HG03103 (cell line): ENCODE measurements around the gene XBP1.
"Not testable (repeated sequence)": the region's sequence is repeated elsewhere in the genome, so short reads cannot be mapped to it uniquely, and the experiment has no call there.

Experiments
- ATAC-seq: cut with Tn5 transposase; IDR thresholded peaks from one replicate; pipeline ENCODE4 v1.9.1; 2021; ENCODE audit warnings: low read depth; ENCODE audit not compliant: unreplicated experiment

XBP1 gene

DNA sequence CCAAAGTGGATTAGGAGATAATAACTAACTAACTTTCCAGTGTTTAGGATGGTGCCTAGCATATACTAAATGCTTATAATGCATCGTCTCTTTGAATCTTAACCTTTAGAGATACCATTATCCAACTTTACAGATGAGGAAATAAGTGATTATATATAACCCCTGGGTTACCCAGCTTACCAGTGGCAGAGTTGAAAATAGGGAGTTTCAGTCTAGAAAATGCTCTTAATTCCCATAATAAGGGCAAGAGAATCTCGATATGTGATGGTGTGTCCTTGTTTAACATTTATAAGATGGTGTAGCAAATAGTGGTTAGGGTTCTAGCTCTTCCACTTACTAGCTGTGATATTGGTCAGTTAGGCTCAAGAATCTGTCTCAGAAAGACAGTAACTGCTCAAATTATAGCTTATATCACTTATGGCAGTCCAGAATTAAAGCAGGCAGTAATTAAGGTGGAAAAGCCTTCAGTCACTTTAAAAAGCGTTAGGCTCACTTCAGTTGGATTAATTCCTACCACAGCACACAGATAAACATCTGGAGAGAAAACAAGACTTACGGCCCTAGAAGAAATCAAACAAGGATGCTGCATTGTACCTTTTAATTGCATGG lies 6.3 kb downstream of the XBP1 start:
- ATAC-seq: no peak

DNA sequence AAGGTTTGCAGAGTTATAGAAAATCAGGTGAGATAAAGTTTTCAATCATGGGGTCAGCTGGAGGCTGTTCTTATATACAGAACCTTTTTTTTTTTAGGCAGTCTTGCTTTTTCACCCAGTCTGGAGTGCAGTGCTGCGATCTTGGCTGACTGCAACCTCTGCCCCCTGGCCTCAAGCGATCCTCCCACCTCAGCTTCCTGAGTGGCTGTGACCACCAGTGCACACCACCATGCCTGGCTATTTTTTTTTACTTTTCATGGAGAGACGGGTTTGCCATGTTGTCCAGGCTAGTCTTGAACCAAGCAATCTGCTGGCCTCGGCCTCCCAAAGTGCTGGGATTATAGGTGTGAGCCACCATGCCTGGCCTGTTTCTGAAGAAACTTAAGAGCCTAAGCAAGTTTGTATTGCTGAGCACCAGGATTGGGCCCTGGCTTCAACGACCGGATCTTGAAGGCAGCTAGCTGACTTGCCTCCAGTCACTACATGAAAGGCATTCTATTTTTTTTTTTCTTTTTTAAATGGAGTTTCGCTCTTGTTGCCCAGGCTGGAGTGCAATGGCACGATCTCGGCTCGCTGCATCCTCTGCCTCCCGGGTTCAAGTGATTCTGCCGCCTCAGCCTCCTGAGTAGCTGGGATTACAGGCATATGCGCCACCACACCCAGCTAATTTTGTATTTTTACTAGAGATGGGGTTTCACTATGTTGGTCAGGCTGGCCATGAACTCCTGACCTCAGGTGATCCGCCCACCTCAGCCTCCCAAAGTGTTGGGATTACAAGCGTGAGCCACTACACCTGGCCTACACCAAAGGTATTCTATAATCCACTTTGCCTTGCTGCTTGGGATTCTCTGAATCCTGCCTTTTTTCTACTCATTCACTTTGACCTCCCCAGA lies 7.6 kb downstream of the XBP1 start:
- ATAC-seq: peak; percentile 35

DNA sequence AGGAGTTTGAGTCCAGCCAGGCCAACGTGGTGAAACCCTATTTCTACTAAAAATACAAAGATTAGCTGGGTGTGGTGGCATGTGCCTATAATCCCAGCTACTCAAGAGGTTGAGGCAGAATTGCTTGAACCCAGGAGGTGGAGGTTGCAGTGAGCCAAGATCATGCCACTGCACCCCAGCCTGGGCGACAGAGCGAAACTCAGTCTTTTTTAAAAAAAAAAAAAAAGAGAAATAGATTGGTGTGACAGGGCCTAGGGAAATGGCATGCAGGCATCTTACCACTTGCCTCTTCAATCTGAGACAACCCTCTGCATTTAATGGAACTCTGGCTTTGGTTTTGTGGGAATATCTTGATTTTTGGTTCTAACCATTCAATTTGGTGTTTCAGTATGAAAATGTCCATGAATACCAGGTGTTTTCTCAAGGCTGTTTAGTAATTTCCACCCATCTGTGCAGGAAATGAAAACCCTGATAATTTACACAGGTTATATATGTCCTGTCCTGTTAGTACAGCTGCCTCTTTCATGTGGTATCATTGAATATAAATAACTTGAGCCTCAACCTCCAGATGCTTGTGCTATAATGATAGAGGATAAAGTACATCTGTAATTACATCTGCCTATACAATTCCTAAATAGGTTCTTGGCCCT lies 8.4 kb downstream of the XBP1 start:
- ATAC-seq: peak; percentile 60

DNA sequence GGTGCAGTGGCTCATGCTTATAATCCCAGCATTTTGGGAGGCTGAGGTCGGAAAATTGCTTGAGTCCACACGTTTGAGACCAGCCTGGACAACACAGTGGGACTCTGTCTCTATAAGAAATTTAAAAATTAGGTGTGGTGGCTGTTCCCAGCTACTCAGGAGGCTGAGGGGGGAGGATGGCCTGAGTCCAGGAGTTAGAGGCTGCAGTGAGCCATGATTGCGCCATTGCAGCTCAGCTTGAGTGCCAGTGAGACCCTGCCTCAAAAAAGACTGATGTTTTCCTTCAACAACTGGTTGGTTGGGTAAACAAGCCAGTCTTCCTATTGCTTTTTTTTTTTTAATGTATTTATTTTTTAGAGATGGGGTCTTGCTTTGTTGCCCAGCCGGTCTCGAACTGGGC lies 9.2 kb downstream of the XBP1 start:
- no peak for ATAC-seq

DNA sequence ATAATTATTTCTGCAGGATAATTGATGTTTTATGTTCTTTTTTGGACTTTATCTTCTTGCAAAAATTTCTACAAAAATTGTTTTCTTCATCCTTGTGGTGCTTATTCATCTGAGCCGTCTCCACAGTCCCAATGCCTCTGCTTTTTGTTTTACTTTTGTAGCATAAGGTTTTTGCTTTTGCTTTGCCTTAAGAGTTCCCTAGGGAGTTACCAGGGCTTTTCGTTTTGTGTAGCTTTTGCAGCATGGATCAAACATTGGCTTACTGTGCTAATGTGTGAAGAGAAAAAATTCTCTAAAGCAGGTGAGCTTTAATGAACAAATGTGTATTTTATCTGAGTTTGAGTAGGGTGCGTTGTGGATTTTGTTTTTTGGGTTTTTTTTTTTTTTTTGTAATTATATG lies 11.8 kb downstream of the XBP1 start:
- no peak for ATAC-seq

DNA sequence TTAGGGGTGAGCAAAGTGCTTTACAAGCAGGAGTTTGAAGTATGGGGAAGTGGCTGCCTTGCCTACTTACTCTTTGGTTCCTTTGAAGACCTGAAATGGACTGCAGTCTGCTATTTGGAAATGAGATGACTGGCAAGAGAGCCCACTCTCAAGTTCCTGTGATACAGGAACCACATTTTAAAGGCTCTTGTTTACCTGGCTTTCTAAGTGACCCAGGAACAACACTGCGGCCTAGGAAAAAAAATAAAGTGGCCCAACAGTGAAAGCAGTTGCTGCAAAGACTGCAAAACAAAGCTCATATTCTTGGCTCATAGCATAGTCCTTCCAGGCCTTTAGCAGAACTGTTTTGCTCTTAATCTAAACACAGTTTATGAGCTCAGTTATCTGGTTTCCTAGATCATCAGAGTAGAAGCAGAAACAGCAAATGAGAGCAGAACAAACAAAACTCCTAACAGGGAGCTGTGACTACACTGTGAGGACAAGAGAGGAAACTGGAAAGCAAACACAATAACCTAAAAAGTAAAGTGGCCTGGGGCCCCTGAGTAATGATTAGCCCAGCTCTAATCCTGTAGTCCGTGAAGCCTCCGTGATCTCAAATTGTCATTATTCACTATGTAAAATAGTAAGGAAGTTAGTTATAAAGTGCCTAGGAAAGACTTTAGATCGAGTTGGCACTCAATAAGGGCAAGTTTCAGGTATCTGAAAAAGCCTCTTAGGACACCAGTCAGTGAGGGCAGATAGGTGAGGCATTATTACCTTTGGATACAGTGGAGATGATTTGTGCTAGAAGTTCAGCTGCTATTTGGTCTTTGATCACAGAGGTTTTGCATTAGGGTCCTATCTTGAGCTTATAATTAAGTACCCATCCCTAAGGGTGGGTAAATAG lies 16.3 kb downstream of the XBP1 start:
- ATAC-seq: no peak

DNA sequence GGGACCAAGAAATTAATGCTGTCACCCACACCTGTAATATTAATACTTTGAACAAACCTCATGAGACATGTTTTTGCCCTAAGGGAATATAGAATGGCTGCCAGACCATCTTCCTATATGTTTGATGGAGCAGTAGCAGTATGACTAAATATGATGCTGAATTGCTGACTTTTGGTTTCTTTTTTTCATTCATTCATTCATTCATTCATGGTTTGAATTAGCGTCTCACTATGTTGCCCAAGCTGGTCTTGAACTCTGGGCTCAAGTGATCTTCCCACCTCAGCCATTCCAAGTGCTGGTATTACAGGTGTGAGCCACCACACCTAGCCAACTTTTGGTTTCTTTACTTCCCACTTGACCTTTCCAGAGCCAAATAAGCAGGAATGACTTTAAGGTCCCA lies 20.1 kb downstream of the XBP1 start:
- no peak for ATAC-seq

DNA sequence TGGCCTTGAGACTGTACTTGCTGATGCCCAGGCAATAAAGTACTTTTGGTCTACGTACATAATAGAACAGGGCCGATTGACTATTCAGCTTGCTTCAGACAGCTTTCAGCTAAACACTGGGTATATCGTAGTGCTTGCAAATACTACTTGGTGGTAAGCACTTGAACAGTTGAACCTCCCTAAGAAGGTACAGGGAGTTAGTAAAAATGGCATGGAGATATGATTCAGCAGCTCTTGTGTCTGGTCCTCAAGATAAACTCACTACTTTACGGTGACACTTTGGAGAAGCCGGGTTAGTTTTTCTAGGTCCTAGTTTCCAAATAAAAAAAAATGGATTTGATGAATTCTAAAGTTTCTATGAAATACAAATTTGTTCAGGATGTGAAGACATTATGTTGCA lies 20.5 kb downstream of the XBP1 start:
- no peak for ATAC-seq

DNA sequence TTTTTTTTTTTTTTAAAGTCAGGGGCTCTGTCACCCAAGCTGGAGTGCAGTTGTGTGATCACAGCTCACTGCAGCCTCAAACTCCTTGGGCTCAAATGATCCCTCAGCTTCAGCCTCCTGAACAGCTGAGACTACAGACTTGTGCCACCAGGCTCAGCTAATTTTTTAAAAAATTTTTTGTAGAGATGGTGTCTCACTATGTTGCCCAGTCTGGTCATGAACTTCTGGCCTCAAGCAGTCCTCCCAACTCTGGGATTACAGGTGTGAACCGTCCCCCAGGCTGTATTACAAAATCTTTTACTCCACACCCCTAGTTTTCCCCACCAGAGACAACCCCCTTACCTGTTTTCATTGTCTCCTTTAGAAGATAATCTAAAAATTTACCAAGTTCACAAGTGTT lies 26.0 kb downstream of the XBP1 start:
- no peak for ATAC-seq

DNA sequence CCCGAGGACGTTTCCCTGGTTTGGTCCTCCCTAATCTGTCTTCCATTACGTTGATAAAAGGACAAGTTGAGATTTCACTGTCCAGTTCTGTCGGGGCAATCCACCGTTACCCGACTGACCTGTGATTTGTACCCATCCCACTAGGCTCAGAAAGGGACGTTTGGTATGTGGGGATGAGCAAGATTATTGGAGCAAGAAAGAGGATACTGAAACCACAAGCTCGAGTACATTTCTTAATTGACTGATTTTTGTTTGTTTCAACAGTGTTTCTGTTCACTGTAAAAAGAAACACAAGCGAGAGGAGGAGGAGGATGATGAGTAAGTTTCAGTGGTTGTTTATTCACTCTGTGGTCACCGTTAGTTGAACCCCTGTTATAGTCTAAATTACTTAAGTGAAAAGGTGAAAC lies 26.9 kb downstream of the XBP1 start:
- ATAC-seq: peak; percentile 22

DNA sequence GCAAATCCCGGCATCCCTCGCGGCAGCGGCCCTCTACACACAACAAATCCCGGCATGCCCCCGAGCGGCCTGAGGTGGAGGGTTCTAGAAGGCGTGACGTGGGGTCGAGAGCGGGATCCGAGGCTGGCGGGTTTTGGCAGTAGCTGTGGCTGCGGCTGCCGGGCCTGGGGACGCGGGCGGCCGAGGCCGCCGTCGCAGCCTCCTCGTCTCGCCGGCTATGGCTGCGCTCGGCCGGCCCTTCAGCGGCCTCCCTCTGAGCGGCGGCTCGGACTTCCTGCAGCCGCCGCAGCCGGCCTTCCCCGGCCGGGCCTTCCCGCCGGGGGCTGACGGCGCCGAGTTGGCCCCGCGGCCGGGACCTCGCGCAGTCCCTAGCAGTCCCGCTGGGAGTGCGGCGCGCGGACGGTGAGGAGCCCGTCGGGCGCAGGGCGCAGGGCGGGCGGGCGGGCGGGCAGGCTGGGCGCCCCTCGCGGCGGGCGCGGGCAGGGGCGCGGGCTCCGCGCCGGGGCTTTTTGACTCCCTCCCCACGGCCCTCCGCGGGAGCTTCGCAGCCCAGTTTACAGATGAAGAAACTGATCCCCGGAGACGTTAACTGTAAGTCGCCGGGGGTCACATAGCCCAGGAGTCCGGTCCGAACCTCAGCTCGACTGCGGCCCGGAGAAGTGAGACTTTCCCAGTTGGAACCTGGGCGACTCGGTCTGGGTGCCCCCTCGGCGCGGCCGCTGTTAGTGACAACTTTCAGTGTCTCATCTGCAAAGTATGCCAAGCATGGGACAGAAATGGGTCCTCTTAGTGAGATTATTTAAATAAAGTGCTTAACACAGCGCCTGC lies 27.5 kb downstream of the XBP1 start, which contains the start of gene CCDC117:
CCDC117 (plus strand) TSS at position 63 of the 828 bp plus-strand sequence; CDS start at position 218, 155 bp downstream.
- ATAC-seq: peak; percentile 81

DNA sequence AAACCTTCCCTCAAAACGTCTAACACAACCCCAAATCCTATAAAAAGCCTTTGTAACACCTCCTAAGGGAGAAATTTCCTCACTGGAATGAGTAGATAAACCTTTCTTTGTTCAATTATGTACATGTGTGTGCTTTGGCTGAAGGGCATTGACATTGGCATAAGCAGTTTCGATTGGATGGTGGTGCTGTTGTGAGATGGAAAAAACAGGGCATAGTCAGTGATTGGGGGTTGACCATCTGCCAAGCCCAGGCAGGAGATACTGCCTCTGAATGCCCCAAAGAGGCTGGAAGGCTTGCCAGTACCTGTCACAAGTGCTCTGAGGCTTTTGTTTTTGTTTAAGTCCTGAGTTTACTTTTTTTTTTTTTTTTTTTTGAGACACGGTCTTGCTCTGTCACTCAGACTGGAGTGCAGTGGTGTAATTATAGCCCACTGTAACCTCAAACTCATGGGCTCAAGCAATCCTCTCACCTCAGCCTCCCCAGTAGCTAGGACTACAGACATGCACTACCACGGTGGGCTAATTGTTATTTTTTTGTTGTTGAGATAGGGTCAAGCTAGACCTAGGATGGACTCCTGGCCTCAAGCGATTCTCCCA lies 29.1 kb downstream of the XBP1 start:
- no peak for ATAC-seq

DNA sequence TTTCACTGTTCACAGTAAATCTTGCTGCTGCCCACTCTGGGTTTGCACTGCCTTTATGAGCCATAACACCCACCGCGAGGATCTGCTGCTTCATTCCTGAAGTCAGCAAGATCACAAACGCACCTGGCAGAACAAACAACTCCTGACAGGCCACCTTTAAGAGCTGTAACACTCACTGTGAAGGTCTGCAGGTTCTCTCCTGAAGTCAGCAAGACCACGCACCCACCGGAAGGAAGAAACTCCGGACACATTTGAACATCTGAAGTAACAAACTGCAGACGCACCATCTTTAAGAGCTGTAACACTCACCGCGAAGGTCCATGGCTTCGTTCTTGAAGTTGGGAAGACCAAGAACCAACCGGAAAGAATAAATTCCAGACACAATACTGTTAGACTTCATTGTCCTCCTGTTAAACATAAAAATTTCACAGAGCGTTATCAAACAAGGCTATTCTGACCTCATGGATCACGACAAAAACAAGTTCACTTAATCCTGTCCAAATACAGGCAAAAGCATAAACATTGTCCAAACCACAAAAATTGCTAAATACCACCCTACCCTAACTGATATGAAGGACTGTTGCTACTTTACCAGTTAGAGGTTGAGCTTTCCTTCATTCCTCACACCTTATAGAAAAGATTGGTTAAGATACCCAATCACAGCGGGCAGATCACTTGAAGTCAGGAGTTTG lies 30.8 kb downstream of the XBP1 start:
- no peak for ATAC-seq

DNA sequence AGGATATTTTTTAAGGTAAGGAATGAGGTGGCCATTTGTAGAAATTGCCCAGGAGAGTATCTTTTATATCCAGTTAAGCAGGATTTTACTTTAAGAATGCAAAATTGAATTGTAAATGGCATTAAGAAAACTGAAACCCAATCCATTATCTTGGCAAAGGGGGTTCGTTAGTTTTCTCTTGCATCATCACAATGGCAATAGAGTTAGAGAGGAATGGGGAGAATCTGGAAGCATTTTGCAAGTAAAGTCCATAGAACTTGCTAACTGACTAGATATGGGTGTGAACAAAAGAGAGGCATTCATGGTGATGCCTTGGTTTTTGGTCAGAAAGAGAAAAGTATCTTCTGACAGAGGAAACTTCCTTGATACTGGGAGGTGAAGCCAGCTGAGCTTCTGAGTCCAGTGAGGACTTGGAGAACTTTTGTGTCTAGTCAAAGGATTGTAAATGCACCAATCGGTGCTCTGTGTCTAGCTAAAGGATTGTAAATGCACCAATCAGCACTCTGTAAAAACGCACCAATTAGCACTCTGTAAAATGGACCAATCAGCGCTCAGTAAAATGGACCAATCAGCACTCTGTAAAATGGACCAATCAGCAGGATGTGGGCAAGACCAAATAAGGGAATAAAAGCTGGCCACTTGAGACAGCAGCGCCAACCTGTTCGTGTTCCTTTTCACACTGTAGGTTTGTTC lies 31.5 kb downstream of the XBP1 start:
- ATAC-seq: no peak

DNA sequence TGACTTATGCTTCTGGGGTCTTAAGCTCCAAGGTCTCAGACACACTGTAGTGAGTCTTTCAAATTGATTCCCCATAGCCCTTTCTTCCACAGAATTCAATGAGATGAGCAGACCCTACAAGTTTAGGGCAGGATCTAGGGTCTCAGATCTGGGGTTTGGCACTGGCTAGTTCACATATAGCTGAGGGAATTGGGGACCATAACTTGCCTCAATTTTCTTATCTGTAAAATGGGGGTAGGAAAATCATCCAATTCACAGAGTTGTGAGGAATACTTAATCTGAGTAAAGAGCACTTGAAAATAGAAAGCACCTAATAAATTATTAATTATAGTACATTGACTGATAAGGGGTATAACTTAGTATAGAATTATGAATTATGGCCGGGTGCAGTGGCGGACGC lies 33.7 kb downstream of the XBP1 start:
- no peak for ATAC-seq

DNA sequence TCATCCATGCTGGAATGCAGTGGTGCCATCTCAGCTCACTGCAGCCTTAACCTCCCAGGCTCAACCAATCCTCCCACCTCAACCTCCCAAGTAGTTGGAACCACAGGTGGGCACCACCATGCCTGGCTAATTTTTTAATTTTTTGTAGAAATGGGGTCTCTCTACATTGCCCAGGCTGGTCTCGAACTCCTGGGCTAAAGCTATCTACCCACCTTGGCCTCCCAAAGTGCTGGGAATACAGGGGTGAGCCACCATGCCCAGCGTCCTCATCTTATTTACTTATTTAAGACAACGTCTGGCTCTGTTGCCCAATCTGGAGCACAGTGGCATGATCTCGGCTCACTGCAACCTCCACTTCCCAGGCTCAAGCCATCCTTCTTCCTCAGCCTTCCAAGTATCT lies 38.4 kb downstream of the XBP1 start:
- not testable (repeated sequence) for ATAC-seq

DNA sequence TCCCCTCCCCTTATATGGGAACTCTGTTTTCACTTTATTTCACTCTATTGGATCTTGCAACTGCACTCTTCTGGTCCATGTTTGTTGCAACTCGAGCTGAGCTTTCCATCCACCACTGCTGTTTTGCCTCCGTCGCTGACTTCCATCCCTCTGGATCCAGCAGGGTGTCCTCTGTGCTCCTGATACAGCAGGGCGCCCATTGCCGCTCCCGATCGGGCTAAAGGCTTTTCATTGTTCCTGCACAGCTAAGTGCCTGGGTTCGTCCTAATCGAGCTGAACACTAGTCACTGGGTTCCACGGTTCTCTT lies 39.0 kb downstream of the XBP1 start:
- no peak for ATAC-seq

DNA sequence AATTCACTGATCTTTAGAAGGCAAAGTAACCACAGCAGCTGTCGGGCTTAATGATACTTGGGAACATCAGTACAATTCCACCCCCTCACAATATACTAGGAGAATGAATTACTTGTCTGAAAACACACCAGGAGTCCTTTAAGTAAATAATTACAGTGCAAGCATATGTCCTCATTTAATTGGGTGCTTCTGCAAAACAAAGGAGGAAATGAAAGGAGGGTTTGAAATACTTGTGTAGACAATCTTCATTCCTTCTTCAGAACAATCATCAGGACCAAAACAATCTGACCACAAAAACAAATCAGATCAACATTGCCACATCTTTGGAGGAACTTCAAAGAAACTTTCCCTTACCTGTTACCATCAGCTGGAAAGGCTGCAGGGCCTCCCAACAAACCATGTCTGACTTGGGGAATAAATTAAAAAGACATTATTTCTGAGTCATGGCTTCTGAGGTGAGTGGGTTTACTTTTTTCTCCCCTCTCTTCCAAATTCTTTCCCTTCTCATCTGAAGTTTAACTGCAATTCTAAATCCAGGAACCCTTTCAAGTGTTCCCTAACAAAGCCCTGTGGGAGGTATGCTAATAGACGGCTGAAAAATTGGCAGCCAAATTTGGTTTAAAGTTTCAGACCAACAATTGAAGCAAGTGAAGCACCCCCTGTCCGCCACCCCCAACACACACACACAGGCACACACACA lies 40.4 kb downstream of the XBP1 start:
- ATAC-seq: no peak
